K562 (cell line): ENCODE data around the gene ECHDC3. TPM values are rescaled to one million over a fixed set of nuclear protein-coding genes. Genes with fewer than 3 reads are reported as not detected.

ENCODE experiments used
- ARID2 ChIP-seq: fragments of 450-650 bp; IDR thresholded peaks from 2 replicates; pipeline ENCODE4 v1.6.1; 2017; ENCODE audit warnings: antibody characterized with exemption, mild to moderate bottlenecking
- BCOR ChIP-seq: fragments of 450-650 bp; IDR thresholded peaks from 2 replicates; pipeline ENCODE4 v1.6.1; 2016
- CBFA2T3 ChIP-seq: fragments of 450-650 bp; IDR thresholded peaks from 2 replicates; pipeline ENCODE4 v1.6.1; 2017
- CBX2 ChIP-seq: fragments of 200-600 bp; sonication (generic); IDR thresholded peaks from one replicate; pipeline ENCODE4 v1.6.1; 2012; ENCODE audit warnings: mild to moderate bottlenecking, low read length, inconsistent platforms; ENCODE audit not compliant: insufficient read depth, poor library complexity, severe bottlenecking
- CTBP1 ChIP-seq: fragments of 450-650 bp; IDR thresholded peaks from 2 replicates; pipeline ENCODE4 v1.6.1; 2016; ENCODE audit warnings: borderline replicate concordance
- EP300 ChIP-seq: IDR thresholded peaks from 2 replicates; pipeline ENCODE4 v1.6.1; 2012; ENCODE audit warnings: low read length, improper control_type of control experiment
- FOXJ2 ChIP-seq: fragments of 200-800 bp; sonication (Bioruptor generic); IDR thresholded peaks from 2 replicates; pipeline ENCODE4 v1.6.1; 2016; ENCODE audit warnings: missing genetic modification characterization, missing compliant biosample characterization
- HDAC2 ChIP-seq: fragments of 450-650 bp; IDR thresholded peaks from 2 replicates; pipeline ENCODE4 v1.6.1; 2016; ENCODE audit warnings: mild to moderate bottlenecking
- HIVEP1 ChIP-seq: fragments of 250-450 bp; sonication (Bioruptor Pico); IDR thresholded peaks from 2 replicates; pipeline ENCODE4 v1.4.0; 2020; ENCODE audit warnings: mild to moderate bottlenecking
- KHSRP ChIP-seq: fragments of 450-650 bp; IDR thresholded peaks from 2 replicates; pipeline ENCODE4 v1.6.1; 2017
- NCOA1 ChIP-seq: fragments of 450-650 bp; IDR thresholded peaks from 2 replicates; pipeline ENCODE4 v1.6.1; 2016; ENCODE audit warnings: low read depth
- NCOA2 ChIP-seq, 2 experiments: fragments of 450-650 bp; IDR thresholded peaks; 2 replicates each; pipeline ENCODE4 v1.6.1; 2018; ENCODE audit warnings: mild to moderate bottlenecking in 2 of 2, moderate library complexity in 1 of 2; ENCODE audit not compliant: partially characterized antibody in 2 of 2
- PHF21A ChIP-seq: fragments of 450-650 bp; IDR thresholded peaks from 2 replicates; pipeline ENCODE4 v1.6.1; 2017; ENCODE audit warnings: low read depth, borderline replicate concordance
- RBM34 ChIP-seq: fragments of 200-400 bp; formaldehyde crosslinking; IDR thresholded peaks from 2 replicates; pipeline ENCODE4 v1.6.1; 2018; ENCODE audit warnings: low read length, borderline replicate concordance; ENCODE audit not compliant: insufficient read depth
- RCOR1 ChIP-seq, 2 experiments: IDR thresholded peaks; 2 replicates each; pipeline ENCODE4 v1.6.1; 2012; ENCODE audit warnings: low read depth in 2 of 2, low read length in 2 of 2, borderline replicate concordance in 1 of 2, improper control_type of control experiment in 1 of 2
- RFX5 ChIP-seq: IDR thresholded peaks from 2 replicates; pipeline ENCODE4 v1.6.1; 2011; ENCODE audit warnings: low read depth, mild to moderate bottlenecking, improper control_type of control experiment, low read length
- SMAD3 ChIP-seq: fragments of 450-650 bp; formaldehyde crosslinking; conservative IDR thresholded peaks from 2 replicates; pipeline ENCODE4 v1.4.0; 2020; ENCODE audit warnings: mild to moderate bottlenecking
- SMARCA5 ChIP-seq: fragments of 450-650 bp; IDR thresholded peaks from 2 replicates; pipeline ENCODE4 v1.6.1; 2016
- TEAD2 ChIP-seq: fragments of 450-650 bp; IDR thresholded peaks from 2 replicates; pipeline ENCODE4 v1.6.1; 2016; ENCODE audit warnings: missing genetic modification characterization, control low read depth, missing compliant biosample characterization
- TEAD4 ChIP-seq, 2 experiments: sonication (generic) in 1 of 2; formaldehyde crosslinking in 1 of 2; IDR thresholded peaks; 2 replicates each; pipeline versions ENCODE4 v1.6.1 to v1.8.0; 2012 to 2022; ENCODE audit warnings: borderline replicate concordance in 1 of 2, inconsistent platforms in 1 of 2, low read length in 1 of 2, mild to moderate bottlenecking in 1 of 2, missing genetic modification reagents in 1 of 2
- ZNF121 ChIP-seq: sonication (generic); formaldehyde crosslinking; conservative IDR thresholded peaks from 2 replicates; pipeline ENCODE4 v1.8.0; 2022; ENCODE audit warnings: missing genetic modification reagents
- ZNF324 ChIP-seq: fragments of 250-450 bp; sonication (Bioruptor Pico); IDR thresholded peaks from 2 replicates; pipeline ENCODE4 v1.4.0; 2020; ENCODE audit warnings: mild to moderate bottlenecking
- ZNF408 ChIP-seq: fragments of 250-450 bp; sonication (Bioruptor Pico); IDR thresholded peaks from 2 replicates; pipeline ENCODE4 v1.4.0; 2020; ENCODE audit warnings: low read depth, mild to moderate bottlenecking, moderate library complexity
- ZNF507 ChIP-seq: conservative IDR thresholded peaks from 2 replicates; pipeline ENCODE4 v1.6.1; 2017; ENCODE audit warnings: missing genetic modification characterization, missing compliant biosample characterization
- ZNF589 ChIP-seq: fragments of 200-800 bp; sonication (Bioruptor generic); IDR thresholded peaks from 2 replicates; pipeline ENCODE4 v1.6.1; 2016; ENCODE audit warnings: low read depth, missing genetic modification characterization, missing compliant biosample characterization
- ZNF699 ChIP-seq: fragments of 250-450 bp; sonication (Bioruptor Pico); IDR thresholded peaks from 2 replicates; pipeline ENCODE4 v1.8.0; 2021; ENCODE audit warnings: mild to moderate bottlenecking, moderate library complexity; ENCODE audit not compliant: insufficient replicate concordance
- polyA plus RNA-seq, 8 experiments: library from polyadenylated mRNA; depleted of rRNA in 4 of 8; stranded (reverse) in 5 of 8; unstranded in 3 of 8; fragments of >200 nt; fragmentation: Nextera tagmentation in 2 of 8; fragmentation: Illumina TruSeq in 1 of 8; extraction: Ambion mirVana in 2 of 8; extraction: Trizol in 1 of 8; gene quantifications; 2 replicates each; pipeline versions ENCODE4 v1.2.1 to v1.2.3, GENCODE V29; 2011 to 2014; ENCODE audit warnings: inconsistent platforms in 1 of 8, missing spikeins in 1 of 8
- total RNA-seq, 7 experiments: library from RNA; depleted of rRNA in 6 of 7; stranded (reverse); fragments of >200 nt in 6 of 7; fragmentation: Illumina TruSeq in 2 of 7; extraction: Trizol in 2 of 7; gene quantifications; 2 replicates each; pipeline versions ENCODE4 v1.2.1 to v1.2.3, GENCODE V29; 2011 to 2021; ENCODE audit warnings: low replicate concordance in 1 of 7
- TF ChIP-seq, protein P1 (sequence below): fragments of 450-650 bp; IDR thresholded peaks from 2 replicates; pipeline ENCODE4 v1.6.1; 2016
- TF ChIP-seq, protein P2 (sequence below): fragments of 450-650 bp; IDR thresholded peaks from 2 replicates; pipeline ENCODE4 v1.6.1; 2017; ENCODE audit warnings: mild to moderate bottlenecking, moderate library complexity
- TF ChIP-seq, protein P3 (sequence below), 2 experiments: IDR thresholded peaks; 2 replicates each; pipeline ENCODE4 v1.6.1; 2011; ENCODE audit warnings: borderline replicate concordance in 1 of 2, control low read depth in 1 of 2, low read depth in 1 of 2, low read length in 1 of 2, mild to moderate bottlenecking in 1 of 2, mixed read lengths in 1 of 2, moderate library complexity in 1 of 2; ENCODE audit not compliant: insufficient read depth in 1 of 2, insufficient read length in 1 of 2, poor library complexity in 1 of 2, severe bottlenecking in 1 of 2; ENCODE audit errors: extremely low read depth in 1 of 2

The ECHDC3 gene
- total and polyA plus RNA-seq, 9 of the 15 experiments (the other 6 are each of a cell fraction or from before 2014, with no cell fraction given), result 0.53 to 21.9 (median 15.7) TPM

DNA sequence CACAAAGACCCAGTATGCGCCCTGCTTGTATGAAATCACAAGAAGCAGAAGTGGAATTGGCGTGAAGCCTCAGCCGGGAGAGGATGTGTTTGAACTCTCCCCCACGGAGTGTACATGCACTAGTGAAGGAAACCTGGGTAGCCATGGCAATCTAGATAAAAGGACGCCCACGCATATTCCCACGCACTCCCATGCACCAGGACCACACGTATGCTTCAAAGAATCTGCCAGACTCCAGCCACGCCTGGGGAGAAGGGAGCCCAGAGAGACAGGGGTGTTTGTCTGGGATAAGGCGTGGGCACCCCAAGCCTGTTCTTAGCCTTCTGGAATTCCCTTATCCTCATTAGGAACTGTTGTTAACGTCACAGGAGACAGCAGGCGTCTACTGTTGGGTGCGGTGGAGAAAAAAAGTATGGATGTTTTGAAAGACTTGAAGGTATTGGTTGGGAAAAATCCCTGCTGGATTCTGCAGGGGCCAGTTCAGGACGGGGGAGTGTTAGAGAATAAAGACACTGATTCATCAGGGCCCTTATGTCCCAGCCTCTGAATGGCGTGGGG lies 28.9 kb upstream of the ECHDC3 start (continued):
- TF ChIP-seq CBFA2T3 (peak; percentile 52), TEAD2 (tag) (no peak), RCOR1 (IDR thresholded peaks at IDR 0.05; ENCODE audit: borderline replicate concordance in 1 of 2, low read depth in 2 of 2, low read length in 2 of 2) (peak in 1 of 2 experiments; percentile 16; a peak in 1 of 4 replicates), CTBP1 (0 out of 2 replicates have a peak, but pooled peaks have one; percentile 21), SMAD3 (CRISPR knock-in tag) (no peak), TEAD4 (IDR thresholded peaks at IDR 0.05; ENCODE audit: low read length) (peak; percentile 70), TEAD4 (CRISPR knock-in tag; IDR thresholded peaks at IDR 0.05; ENCODE audit: borderline replicate concordance) (no peak), ZNF589 (CRISPR knock-in tag) (0 out of 2 replicates have a peak, but pooled peaks have one; percentile 27), ZNF121 (no peak), RBM34 (no peak), CBX2 (no peak), ARID2 (no peak), PHF21A (peak; percentile 82; the same call in 1 of the 2 replicates), EP300 (no peak), NCOA2 (IDR thresholded peaks at IDR 0.05; ENCODE audit: partially characterized antibody in 2 of 2) (no peak), KHSRP (no peak), BCOR (no peak), ZNF699 (CRISPR knock-in tag) (no peak), ZNF324 (no peak), RFX5 (no peak), SMARCA5 (no peak), FOXJ2 (tag) (no peak), HIVEP1 (CRISPR knock-in tag) (no peak), ZNF507 (tag) (no peak), ZNF408 (CRISPR knock-in tag) (no peak), NCOA1 (no peak), HDAC2 (no peak)
- TF ChIP-seq, protein P1, sequence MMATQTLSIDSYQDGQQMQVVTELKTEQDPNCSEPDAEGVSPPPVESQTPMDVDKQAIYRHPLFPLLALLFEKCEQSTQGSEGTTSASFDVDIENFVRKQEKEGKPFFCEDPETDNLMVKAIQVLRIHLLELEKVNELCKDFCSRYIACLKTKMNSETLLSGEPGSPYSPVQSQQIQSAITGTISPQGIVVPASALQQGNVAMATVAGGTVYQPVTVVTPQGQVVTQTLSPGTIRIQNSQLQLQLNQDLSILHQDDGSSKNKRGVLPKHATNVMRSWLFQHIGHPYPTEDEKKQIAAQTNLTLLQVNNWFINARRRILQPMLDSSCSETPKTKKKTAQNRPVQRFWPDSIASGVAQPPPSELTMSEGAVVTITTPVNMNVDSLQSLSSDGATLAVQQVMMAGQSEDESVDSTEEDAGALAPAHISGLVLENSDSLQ, result no peak
- TF ChIP-seq, protein P2, sequence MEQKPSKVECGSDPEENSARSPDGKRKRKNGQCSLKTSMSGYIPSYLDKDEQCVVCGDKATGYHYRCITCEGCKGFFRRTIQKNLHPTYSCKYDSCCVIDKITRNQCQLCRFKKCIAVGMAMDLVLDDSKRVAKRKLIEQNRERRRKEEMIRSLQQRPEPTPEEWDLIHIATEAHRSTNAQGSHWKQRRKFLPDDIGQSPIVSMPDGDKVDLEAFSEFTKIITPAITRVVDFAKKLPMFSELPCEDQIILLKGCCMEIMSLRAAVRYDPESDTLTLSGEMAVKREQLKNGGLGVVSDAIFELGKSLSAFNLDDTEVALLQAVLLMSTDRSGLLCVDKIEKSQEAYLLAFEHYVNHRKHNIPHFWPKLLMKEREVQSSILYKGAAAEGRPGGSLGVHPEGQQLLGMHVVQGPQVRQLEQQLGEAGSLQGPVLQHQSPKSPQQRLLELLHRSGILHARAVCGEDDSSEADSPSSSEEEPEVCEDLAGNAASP, result no peak
- TF ChIP-seq, protein P3, sequence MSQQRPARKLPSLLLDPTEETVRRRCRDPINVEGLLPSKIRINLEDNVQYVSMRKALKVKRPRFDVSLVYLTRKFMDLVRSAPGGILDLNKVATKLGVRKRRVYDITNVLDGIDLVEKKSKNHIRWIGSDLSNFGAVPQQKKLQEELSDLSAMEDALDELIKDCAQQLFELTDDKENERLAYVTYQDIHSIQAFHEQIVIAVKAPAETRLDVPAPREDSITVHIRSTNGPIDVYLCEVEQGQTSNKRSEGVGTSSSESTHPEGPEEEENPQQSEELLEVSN (IDR thresholded peaks at IDR 0.05; ENCODE audit: borderline replicate concordance in 1 of 2, extremely low read depth in 1 of 2, insufficient read depth in 1 of 2, insufficient read length in 1 of 2, low read depth in 1 of 2, low read length in 1 of 2, poor library complexity in 1 of 2, severe bottlenecking in 1 of 2), result no peak
